Kidney epithelial cell (primary cell): ENCODE measurements around the gene MZF1. TPM values are rescaled to one million over a fixed set of nuclear protein-coding genes. Genes with fewer than 3 reads are reported as not detected.

Source experiments
- DNase-seq: peaks from one replicate; pipeline ENCODE4 v3.0.0-alpha.2; 2010; ENCODE audit warnings: low read depth
- H3K27me3 ChIP-seq: 2 replicates; pipeline ENCODE4 v1.6.0; 2011; ENCODE audit warnings: low read length; ENCODE audit not compliant: control insufficient read depth, insufficient read depth
- H3K36me3 ChIP-seq: 2 replicates; pipeline ENCODE4 v1.5.1; 2011; ENCODE audit warnings: low read length; ENCODE audit not compliant: control insufficient read depth, insufficient read depth
- H3K4me3 ChIP-seq: 2 replicates; pipeline ENCODE4 v1.5.1; 2011; ENCODE audit warnings: low read depth, mild to moderate bottlenecking, control low read depth, low read length
- CTCF ChIP-seq: IDR thresholded peaks from 2 replicates; pipeline ENCODE4 v1.5.1; 2011; ENCODE audit warnings: mild to moderate bottlenecking, moderate library complexity, low read length, control low read depth, inconsistent platforms; ENCODE audit not compliant: insufficient read depth, poor library complexity, severe bottlenecking
- total RNA-seq: library from RNA; depleted of rRNA; stranded (reverse); fragments of >200 nt; gene quantifications from 2 replicates; pipeline ENCODE4 v1.2.3, GENCODE V29; 2015

Gene MZF1
- total RNA-seq, 1 donor from 2014 or later = 14.6 TPM

GRCh38 chr19:58551577-58552471, 21.3 kb downstream of the MZF1 start:
- no peak for DNase-seq
- no peak for TF ChIP-seq CTCF
- no peak overlapping the region for H3K4me3 ChIP-seq
- H3K27me3 ChIP-seq = no peaks in the 10 kb centered on the region
- H3K36me3 ChIP-seq = peaks cover 17% of the 10 kb centered on the region

- no peak for TF ChIP-seq CTCF
- DNase-seq = no peak
- no peaks in the 10 kb centered on the region for H3K27me3 ChIP-seq
- H3K36me3 ChIP-seq = peaks cover 16% of the 10 kb centered on the region
- no peak overlapping the region for H3K4me3 ChIP-seq
These were observed 22.0 kb downstream of the MZF1 start for GRCh38 chr19:58551123-58551497.

GRCh38 chr19:58550362-58551122, 22.6 kb downstream of the MZF1 start:
- no peak overlapping the region for H3K4me3 ChIP-seq
- TF ChIP-seq CTCF = no peak
- peaks cover 17% of the 10 kb centered on the region for H3K36me3 ChIP-seq

GRCh38 chr19:58549664-58550361, 23.3 kb downstream of the MZF1 start:
- TF ChIP-seq CTCF = no peak
- Histone ChIP-seq H3K36me3 (peaks cover 17% of the 10 kb centered on the region), H3K4me3 (no peak overlapping the region)

More at GRCh38 chr19:58550362-58551122, 22.6 kb downstream of the MZF1 start:
- DNase-seq = no peak
- H3K27me3 ChIP-seq = no peaks in the 10 kb centered on the region

GRCh38 chr19:58548859-58549663, 24.1 kb downstream of the MZF1 start:
- no peak for TF ChIP-seq CTCF
- no peaks in the 10 kb centered on the region for H3K27me3 ChIP-seq
- peaks cover 17% of the 10 kb centered on the region for H3K36me3 ChIP-seq
- H3K4me3 ChIP-seq = no peak overlapping the region
- DNase-seq = no peak

More at GRCh38 chr19:58549664-58550361, 23.3 kb downstream of the MZF1 start:
- no peak for DNase-seq
- H3K27me3 ChIP-seq = no peaks in the 10 kb centered on the region
